Measurements from ENCODE around the gene CEP78.

GRCh38 chr9:78320030-78320693 lies 84.3 kb downstream of the CEP78 start:
- TF ChIP-seq, protein P1, sequence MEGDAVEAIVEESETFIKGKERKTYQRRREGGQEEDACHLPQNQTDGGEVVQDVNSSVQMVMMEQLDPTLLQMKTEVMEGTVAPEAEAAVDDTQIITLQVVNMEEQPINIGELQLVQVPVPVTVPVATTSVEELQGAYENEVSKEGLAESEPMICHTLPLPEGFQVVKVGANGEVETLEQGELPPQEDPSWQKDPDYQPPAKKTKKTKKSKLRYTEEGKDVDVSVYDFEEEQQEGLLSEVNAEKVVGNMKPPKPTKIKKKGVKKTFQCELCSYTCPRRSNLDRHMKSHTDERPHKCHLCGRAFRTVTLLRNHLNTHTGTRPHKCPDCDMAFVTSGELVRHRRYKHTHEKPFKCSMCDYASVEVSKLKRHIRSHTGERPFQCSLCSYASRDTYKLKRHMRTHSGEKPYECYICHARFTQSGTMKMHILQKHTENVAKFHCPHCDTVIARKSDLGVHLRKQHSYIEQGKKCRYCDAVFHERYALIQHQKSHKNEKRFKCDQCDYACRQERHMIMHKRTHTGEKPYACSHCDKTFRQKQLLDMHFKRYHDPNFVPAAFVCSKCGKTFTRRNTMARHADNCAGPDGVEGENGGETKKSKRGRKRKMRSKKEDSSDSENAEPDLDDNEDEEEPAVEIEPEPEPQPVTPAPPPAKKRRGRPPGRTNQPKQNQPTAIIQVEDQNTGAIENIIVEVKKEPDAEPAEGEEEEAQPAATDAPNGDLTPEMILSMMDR (conservative IDR thresholded peaks at IDR 0.05): no peak
- no peak for TF ChIP-seq ZFX (IDR thresholded peaks at IDR 0.05)

Measured in C4-2B (cell line).